GM06990 (cell line): Measurements from ENCODE around the gene OR51B6.

ENCODE experiments used
- DNase-seq: peaks from one replicate; pipeline ENCODE4 v3.0.0-alpha.2; 2011; ENCODE audit not compliant: insufficient read length; ENCODE audit errors: extremely low read depth
- H3K27me3 ChIP-seq: replicated peaks from 2 replicates; pipeline ENCODE4 v1.6.0; 2011; ENCODE audit warnings: low read length; ENCODE audit not compliant: control insufficient read depth, insufficient read depth
- H3K36me3 ChIP-seq: 2 replicates; pipeline ENCODE4 v1.5.1; 2011; ENCODE audit warnings: low read length; ENCODE audit not compliant: control insufficient read depth, insufficient read depth
- H3K4me3 ChIP-seq: replicated peaks from 2 replicates; pipeline ENCODE4 v1.5.1; 2011; ENCODE audit warnings: low read depth, mild to moderate bottlenecking, control low read depth, low read length
- TF ChIP-seq, protein P1 (sequence below): IDR thresholded peaks from 2 replicates; pipeline ENCODE4 v1.5.1; 2011; ENCODE audit warnings: low read length, control low read depth, mild to moderate bottlenecking, inconsistent platforms; ENCODE audit not compliant: insufficient read depth, poor library complexity, severe bottlenecking

Gene OR51B6, protein sequence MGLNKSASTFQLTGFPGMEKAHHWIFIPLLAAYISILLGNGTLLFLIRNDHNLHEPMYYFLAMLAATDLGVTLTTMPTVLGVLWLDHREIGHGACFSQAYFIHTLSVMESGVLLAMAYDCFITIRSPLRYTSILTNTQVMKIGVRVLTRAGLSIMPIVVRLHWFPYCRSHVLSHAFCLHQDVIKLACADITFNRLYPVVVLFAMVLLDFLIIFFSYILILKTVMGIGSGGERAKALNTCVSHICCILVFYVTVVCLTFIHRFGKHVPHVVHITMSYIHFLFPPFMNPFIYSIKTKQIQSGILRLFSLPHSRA

DNA sequence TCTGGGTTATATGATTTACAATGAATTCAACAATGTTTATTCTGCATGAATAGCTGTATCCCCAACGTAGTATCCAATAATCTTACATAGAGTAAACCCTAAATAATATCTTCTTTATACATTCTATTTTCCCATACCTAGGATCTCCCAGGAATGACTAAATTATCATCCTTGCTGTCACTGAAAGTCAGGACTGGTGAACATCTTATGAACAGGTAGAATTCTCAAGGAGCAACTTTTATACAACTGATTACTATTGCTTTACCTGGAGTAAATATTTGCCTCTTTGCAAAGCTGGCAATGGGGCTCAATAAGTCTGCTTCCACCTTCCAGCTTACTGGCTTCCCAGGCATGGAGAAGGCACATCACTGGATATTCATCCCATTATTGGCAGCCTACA, at the start of gene OR51B6:
Gene OR51B6, plus strand, starts transcription at position 301 of the 400 bp plus-strand sequence. Its CDS starts 0 bp downstream, at position 301.
- TF ChIP-seq, protein P1, sequence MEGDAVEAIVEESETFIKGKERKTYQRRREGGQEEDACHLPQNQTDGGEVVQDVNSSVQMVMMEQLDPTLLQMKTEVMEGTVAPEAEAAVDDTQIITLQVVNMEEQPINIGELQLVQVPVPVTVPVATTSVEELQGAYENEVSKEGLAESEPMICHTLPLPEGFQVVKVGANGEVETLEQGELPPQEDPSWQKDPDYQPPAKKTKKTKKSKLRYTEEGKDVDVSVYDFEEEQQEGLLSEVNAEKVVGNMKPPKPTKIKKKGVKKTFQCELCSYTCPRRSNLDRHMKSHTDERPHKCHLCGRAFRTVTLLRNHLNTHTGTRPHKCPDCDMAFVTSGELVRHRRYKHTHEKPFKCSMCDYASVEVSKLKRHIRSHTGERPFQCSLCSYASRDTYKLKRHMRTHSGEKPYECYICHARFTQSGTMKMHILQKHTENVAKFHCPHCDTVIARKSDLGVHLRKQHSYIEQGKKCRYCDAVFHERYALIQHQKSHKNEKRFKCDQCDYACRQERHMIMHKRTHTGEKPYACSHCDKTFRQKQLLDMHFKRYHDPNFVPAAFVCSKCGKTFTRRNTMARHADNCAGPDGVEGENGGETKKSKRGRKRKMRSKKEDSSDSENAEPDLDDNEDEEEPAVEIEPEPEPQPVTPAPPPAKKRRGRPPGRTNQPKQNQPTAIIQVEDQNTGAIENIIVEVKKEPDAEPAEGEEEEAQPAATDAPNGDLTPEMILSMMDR: no peak
- no peaks in the 10 kb centered on the region; the same call in 1 of the 2 replicates for H3K27me3 ChIP-seq
- no peak within 1 kb of the TSS for H3K4me3 ChIP-seq
- H3K36me3 ChIP-seq: no peaks in the 10 kb centered on the region
- no peak for DNase-seq

DNA sequence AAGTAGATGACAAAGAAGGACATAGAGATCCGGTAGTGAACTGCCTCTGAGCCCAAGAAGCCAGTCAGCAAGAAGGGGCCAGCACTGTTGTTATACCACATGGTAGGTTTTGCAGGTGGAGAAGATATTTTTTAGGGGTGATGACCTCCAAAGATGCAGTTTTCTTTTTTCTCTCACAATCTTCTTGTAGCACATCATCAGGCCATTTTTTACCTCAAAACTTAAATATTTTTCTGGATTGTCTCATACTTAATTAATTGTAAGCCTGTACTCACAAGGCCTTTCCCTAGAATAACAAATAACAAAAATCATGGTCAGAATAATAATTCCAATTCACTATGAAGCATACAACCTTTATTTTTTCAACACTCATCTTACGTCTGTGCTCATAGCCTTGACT, 49.5 kb upstream of the OR51B6 start, which contains the start of gene OR51B4:
Gene OR51B4, minus strand, starts transcription at position 101 of the 400 bp plus-strand sequence. Its CDS starts 0 bp downstream, at position 101.
- H3K27me3 ChIP-seq: no peaks in the 10 kb centered on the region
- H3K4me3 ChIP-seq: no peak within 1 kb of the TSS
- TF ChIP-seq, protein P1: no peak
- no peaks in the 10 kb centered on the region for H3K36me3 ChIP-seq
- no peak for DNase-seq

DNA sequence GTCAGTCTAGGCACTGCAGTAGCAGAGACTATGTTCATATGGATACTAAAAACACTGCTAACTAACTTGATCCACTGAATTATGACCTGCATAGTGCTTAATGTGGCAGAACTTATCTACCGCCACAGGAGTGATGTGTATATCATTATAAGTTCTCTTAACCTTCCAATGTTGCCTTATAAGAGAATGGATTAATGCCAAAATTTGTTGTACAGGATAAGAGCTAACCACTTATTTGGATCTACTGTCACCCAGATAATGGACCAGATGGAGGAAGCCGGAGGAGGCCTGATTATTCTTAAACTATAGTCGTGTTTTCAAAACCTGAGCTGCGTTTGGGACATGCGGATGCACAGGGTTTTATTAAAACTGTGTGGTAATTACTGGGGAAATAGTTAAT, 47.7 kb upstream of the OR51B6 start:
- TF ChIP-seq, protein P1: no peak
- Histone ChIP-seq H3K36me3 (no peaks in the 10 kb centered on the region), H3K4me3 (no peak overlapping the region), H3K27me3 (no peaks in the 10 kb centered on the region)
- no peak for DNase-seq

DNA sequence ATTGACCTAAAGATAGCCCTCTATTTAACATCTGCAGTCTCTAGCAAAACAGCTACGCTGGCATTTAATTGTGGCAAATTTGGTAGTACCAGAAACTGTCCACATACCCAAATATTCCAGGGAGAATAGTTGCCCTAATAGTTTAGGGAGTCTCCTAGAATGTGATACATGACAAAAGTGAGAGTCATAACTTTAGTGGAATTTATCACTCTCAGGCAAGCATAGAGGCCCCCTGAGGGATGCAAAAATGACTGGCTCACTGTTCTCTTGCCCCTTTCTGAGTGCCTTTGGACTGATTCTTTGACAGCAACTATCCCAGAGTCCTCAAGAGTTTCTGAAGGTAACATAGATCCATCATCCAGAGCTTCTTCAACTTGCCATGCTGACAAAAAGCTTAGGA, 47.3 kb upstream of the OR51B6 start:
- no peaks in the 10 kb centered on the region for H3K36me3 ChIP-seq
- no peak for DNase-seq
- TF ChIP-seq, protein P1: no peak

DNA sequence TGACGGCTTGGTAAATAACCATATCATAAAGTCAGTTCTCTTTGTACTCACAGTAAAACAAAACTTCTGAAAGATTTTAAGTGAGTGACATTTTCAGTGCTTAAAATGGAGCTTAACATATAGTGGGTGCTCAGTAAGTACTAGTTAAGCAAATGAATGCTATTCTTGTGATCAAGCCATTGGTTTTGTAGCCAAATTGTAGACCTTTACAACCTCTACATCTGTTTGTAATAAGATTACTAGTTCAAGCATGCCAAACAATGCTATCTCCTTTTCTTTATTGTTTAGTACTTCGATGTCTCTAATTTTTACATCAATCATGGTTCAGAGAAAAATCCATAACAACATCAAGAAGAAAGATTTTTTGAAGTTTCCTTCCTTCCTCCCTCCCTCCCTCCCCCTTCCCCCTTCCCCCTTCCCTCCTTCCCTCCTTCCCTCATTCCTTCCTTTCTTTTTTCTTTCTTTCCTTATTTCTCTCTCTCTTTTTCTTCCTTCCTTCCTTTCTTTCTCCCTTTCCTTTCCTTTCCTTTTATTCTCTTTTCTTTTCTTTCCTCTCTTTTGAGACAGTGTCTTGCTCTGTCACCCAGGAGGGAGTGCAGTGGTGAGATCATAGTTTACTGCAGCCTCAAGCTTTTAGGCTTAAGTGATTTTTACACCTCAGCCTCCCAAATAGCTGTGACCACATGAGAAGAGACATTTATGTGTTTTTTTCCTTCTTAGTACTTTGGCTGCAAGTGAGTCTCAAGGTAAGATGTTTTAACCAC, 43.9 kb upstream of the OR51B6 start:
- TF ChIP-seq, protein P1: no peak
- Histone ChIP-seq H3K36me3 (no peaks in the 10 kb centered on the region), H3K4me3 (no peak overlapping the region), H3K27me3 (no peaks in the 10 kb centered on the region)
- DNase-seq: no peak

More for the DNA sequence above, 47.3 kb upstream of the OR51B6 start:
- no peaks in the 10 kb centered on the region for H3K27me3 ChIP-seq
- no peak overlapping the region for H3K4me3 ChIP-seq
